Fibroblast of lung (primary cell): ENCODE measurements around the gene G3BP2.

Experiments
- EZH2 ChIP-seq: IDR thresholded peaks from 2 replicates; pipeline ENCODE4 v1.5.1; 2012; ENCODE audit warnings: low read length, control low read depth, mild to moderate bottlenecking; ENCODE audit errors: missing control alignments
- TF ChIP-seq, protein P1 (sequence below), 2 donors: IDR thresholded peaks in 1 of 2; conservative IDR thresholded peaks in 1 of 2; 1 replicate in 1 of 2; 2 replicates in 1 of 2; pipeline ENCODE4 v1.5.1; 2011 to 2012; ENCODE audit warnings: low read length in 2 of 2, control low read depth in 1 of 2, inconsistent platforms in 1 of 2, low read depth in 1 of 2, mild to moderate bottlenecking in 1 of 2

DNA sequence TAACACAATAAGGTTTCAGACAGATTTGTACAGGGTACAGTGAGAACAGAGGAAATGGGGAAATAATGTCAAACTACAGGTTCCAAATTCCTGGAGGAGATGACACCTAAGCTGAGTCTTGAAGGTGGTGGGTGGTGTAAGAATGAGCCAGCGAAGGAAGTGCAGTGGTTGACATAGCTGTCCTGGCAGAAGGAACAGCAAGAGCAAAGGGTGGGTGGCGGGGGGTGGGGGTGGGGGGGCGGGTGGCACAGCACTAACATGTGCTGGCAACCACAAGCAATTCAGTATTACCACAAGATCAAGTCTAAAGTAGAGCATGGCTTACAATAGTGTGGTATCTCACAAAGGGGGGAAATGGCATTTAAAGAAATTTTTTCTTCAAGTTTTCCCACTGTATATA lies 13.1 kb upstream of the G3BP2 start:
- TF ChIP-seq, protein P1, sequence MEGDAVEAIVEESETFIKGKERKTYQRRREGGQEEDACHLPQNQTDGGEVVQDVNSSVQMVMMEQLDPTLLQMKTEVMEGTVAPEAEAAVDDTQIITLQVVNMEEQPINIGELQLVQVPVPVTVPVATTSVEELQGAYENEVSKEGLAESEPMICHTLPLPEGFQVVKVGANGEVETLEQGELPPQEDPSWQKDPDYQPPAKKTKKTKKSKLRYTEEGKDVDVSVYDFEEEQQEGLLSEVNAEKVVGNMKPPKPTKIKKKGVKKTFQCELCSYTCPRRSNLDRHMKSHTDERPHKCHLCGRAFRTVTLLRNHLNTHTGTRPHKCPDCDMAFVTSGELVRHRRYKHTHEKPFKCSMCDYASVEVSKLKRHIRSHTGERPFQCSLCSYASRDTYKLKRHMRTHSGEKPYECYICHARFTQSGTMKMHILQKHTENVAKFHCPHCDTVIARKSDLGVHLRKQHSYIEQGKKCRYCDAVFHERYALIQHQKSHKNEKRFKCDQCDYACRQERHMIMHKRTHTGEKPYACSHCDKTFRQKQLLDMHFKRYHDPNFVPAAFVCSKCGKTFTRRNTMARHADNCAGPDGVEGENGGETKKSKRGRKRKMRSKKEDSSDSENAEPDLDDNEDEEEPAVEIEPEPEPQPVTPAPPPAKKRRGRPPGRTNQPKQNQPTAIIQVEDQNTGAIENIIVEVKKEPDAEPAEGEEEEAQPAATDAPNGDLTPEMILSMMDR (conservative IDR thresholded peaks at IDR 0.05 in 1 of 2, IDR thresholded peaks at IDR 0.05 in 1 of 2; ENCODE audit: low read depth in 1 of 2, low read length in 2 of 2), result no peak
- no peak for TF ChIP-seq EZH2
